Activated CD4-positive, alpha-beta memory T cell treated with anti-CD3 and anti-CD28 coated beads for 36 hours (primary cell): ENCODE data around the gene RNF39. TPM values are rescaled to one million over a fixed set of nuclear protein-coding genes. Genes with fewer than 3 reads are reported as not detected.

ENCODE experiments used
- CTCF ChIA-PET: fragments of 350-600 bp; sonication (Branson Sonifier 250); formaldehyde crosslinking; loops from one replicate; lab custom pipeline; 2021; ENCODE audit warnings: antibody characterized with exemption, inconsistent platforms; lab: Charles Lee
- POLR2A ChIA-PET: fragments of 350-600 bp; sonication (Branson Sonifier 250); formaldehyde crosslinking; loops from one replicate; lab custom pipeline; 2021; ENCODE audit warnings: antibody characterized with exemption; lab: Charles Lee
- DNase-seq: peaks from one replicate; pipeline ENCODE4 v3.0.0-alpha.2; 2020
- H3K27ac Mint-ChIP-seq: one replicate; pipeline ENCODE4 v1.8.0; 2021; ENCODE audit warnings: mixed read lengths
- H3K27me3 Mint-ChIP-seq: one replicate; pipeline ENCODE4 v1.8.0; 2021; ENCODE audit warnings: mixed read lengths
- H3K36me3 Mint-ChIP-seq: one replicate; pipeline ENCODE4 v1.8.0; 2021; ENCODE audit warnings: mixed read lengths
- H3K4me1 Mint-ChIP-seq: one replicate; pipeline ENCODE4 v1.8.0; 2021; ENCODE audit warnings: low read depth, mixed read lengths
- H3K4me3 Mint-ChIP-seq: one replicate; pipeline ENCODE4 v1.8.0; 2021; ENCODE audit warnings: mild to moderate bottlenecking, mixed read lengths
- H3K9me3 Mint-ChIP-seq: one replicate; pipeline ENCODE4 v1.8.0; 2021; ENCODE audit warnings: mixed read lengths
- intact Hi-C: fragments of 100-400 bp; cut with micrococcal nuclease; formaldehyde crosslinking; loops from one replicate; pipeline ENCODE4 v1.15.1; 2023
- total RNA-seq, 2 experiments: library from RNA; stranded (reverse); gene quantifications; one replicate each; pipeline ENCODE4 v1.2.3, GENCODE V29; 2021

The RNF39 gene
- total RNA-seq, 2 experiments from 2014 or later, result not detected

DNA sequence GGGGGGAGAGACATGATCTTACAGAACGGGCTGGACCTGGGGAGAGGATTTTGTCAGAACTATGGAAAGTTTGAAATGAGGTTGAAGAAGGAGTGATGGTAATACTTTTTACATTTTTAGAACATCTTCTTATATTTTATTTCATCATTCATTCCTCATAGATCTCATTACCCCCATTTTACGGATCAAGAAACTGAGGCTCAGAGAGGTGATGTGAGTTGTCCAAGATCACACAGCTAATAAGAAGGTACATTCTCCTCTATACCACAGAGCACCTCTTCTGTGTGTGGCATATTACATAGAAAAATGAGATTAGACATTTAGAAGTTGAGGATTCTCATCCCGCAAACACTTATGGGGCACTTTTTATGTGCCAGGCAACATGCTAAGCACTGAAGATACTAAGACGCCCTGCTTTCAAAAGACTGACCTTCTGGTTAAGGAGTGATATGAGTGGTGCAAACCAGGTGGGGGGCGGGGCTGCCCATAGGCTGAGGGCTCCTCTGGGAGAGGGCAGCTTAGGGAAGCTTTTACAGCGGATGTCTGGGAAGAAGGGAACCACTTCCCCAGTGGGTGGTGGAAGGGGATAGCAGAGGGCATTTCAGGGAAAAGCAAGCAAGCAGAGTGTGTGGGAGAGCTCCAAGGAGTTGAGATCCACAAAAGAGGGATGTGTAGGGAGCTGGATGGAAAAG, 17.4 kb upstream of the RNF39 start:
- no peak overlapping the region for H3K4me3 Mint-ChIP-seq
- ChIA-PET CTCF (interaction anchor here (1.2 to 2.8 kb wide), 3 partner anchors 8 to 38 kb away, joined by 4 to 15 read pairs (median 7); no protein-coding TSS in a partner anchor), POLR2A (interaction anchor here (0.5 kb wide), 1 partner anchor 443 kb away, joined by 3 read pairs; no protein-coding TSS in a partner anchor)
- no peak for DNase-seq
- no peaks in the 10 kb centered on the region for H3K36me3 Mint-ChIP-seq
- peaks cover 33% of the 10 kb centered on the region for H3K27me3 Mint-ChIP-seq
- no peak overlapping the region for H3K27ac Mint-ChIP-seq
- peaks cover 9% of the 10 kb centered on the region for H3K4me1 Mint-ChIP-seq
- H3K9me3 Mint-ChIP-seq, result no peaks in the 10 kb centered on the region
- intact Hi-C loops, result no loop called here

DNA sequence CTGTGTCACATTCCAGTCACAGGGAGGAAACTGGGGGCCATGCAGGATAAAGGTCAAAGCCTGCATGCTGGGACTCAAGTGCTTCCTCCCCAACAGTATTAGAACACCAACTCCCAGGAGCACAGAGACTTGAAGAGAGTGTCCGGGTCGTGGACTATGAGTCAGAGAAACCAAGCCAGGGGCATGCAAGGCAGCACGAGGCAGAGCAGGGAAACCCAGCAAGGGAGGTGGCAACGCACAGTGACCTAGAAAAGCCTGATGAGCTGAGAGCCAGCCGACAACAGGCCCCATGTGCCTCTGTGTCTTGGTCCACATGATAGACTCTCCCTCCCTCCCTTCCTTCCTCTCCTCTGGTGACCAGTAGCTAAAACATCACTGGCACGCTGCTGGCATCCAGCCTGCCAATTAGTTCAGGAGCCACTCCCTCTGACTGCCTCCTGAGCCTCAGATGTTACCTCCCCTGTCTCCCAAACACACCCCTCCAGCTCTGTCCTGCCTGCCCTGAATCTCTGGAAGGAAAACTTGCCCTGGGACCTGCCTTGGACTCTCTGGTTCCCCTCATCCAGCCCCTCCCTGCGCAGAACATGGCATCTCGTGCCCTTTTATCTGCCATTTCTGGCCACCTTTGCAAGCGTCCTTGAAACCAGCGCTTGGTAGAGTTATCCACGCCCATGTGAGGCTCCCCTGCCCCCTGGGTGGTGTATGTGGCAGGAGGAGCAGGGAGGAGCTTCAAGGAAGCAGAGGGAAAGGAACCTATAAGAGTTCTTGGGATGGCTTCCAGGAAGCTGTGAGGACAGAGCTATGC, 16.2 kb upstream of the RNF39 start:
- H3K27me3 Mint-ChIP-seq, result peaks cover 33% of the 10 kb centered on the region
- H3K9me3 Mint-ChIP-seq, result no peaks in the 10 kb centered on the region
- ChIA-PET CTCF (interaction anchor here (0.9 to 1.8 kb wide), 2 partner anchors 10 to 11 kb away, joined by 3 to 7 read pairs; no protein-coding TSS in a partner anchor), POLR2A (no interaction called here)
- H3K36me3 Mint-ChIP-seq, result no peaks in the 10 kb centered on the region
- no peak overlapping the region for H3K27ac Mint-ChIP-seq
- no peak overlapping the region for H3K4me3 Mint-ChIP-seq
- no peaks in the 10 kb centered on the region for H3K4me1 Mint-ChIP-seq
- intact Hi-C loops, result no loop called here
- DNase-seq, result no peak

DNA sequence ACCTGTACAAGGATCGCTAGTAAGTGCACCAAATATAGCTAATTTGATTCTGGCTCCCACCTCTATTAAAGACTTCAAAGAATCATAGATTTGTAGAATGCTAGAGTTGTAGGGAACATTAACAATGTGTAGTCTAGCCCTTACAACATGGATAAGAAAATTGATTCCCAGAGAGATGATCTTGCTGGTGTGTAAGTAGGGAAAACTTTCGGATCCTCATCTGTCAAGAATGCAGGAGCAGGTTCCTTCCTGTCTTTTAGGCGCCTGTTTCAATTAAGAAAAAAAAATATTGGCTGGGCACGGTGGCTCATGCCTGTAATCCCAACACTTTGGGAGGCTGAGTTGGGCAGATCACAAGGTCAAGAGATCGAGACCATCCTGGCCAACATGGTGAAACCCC, 12.3 kb upstream of the RNF39 start:
- ChIA-PET POLR2A (no interaction called here), CTCF (interaction anchor here (0.7 to 1.3 kb wide), 3 partner anchors 14 to 157 kb away, joined by 3 to 8 read pairs (median 4); no protein-coding TSS in a partner anchor)
- intact Hi-C loops, result no loop called here
- Mint-ChIP-seq H3K27ac (no peak overlapping the region), H3K9me3 (no peaks in the 10 kb centered on the region), H3K27me3 (peaks cover 21% of the 10 kb centered on the region), H3K36me3 (no peaks in the 10 kb centered on the region), H3K4me1 (no peaks in the 10 kb centered on the region), H3K4me3 (no peak overlapping the region)
- DNase-seq, result no peak

DNA sequence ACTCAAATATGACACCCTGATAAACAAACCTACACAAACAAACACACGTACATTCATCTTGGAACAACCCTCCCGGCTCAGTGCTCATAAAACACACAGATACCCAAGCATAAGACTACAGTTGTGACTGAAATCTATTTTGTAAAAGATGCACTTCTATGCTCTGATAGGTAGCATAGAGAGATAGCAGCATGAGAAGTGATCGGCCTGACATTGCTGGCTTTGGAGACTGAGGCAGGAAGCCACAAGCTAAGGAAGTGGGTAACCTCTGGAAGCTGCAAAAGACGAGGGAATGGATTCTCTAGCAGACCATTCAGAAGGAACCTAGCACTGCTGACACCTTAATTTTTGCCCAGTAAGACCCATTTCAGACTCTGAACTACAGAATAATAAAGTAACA, 1.6 kb upstream of the RNF39 start:
- Mint-ChIP-seq H3K4me3 (no peak overlapping the region), H3K4me1 (peaks cover 31% of the 10 kb centered on the region), H3K27ac (no peak overlapping the region), H3K36me3 (no peaks in the 10 kb centered on the region), H3K9me3 (peaks cover 2% of the 10 kb centered on the region), H3K27me3 (peaks cover 22% of the 10 kb centered on the region)
- ChIA-PET POLR2A (interaction anchor here (1.0 to 1.1 kb wide), 2 partner anchors 10 to 142 kb away, joined by 3 read pairs; no protein-coding TSS in a partner anchor), CTCF (interaction anchor here (0.8 to 2.4 kb wide), 3 partner anchors 26 to 93 kb away, joined by 3 to 12 read pairs (median 3); no protein-coding TSS in a partner anchor)
- intact Hi-C loops, result no loop called here
- no peak for DNase-seq

DNA sequence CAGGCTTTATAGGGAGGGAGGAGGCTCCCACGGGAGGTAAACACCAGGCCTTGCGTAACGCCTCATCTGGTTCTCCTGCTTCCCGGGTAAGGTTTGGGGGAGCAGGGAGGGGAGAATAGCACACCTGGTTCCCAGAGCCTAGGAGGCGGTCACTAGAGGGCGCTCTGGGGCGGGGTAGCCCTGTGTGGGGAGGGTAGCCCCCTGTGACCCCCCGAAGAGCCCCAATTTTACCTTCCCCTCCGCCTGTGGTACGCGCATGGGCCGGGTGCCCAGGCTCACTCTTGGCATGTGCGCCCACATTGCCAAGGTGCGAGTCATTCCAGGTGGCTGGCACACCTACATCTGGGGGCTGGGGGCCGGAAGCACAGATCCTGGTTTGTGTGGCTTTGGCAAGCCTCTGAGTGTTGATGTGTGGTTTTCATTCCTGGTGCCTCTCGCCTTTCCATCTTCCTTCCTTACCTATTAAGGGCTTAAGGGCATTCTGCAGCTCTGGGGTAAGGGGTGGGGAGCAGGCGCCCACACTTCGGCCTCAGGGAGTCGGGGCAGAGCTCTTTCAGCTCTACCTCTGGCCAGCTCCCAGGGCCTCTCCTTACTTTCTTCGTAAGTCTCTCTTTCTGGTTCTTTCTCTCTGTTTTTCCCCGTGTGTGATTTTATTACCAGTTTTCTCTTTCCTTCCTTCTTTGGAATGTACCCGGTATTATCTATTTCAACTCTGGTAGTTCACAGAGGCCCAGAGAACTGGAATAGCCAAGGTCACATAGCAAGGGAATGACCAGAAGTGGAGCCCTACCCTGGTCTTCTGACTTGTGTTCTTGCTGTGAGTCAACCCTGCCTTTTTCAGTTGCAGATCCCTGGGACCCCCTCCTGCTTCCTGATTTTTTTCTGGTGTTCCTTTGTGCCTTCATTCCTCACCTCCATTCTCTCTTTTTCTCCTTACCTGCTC, 492 bp upstream of the RNF39 start:
- ChIA-PET POLR2A (interaction anchor here (1.6 to 2.0 kb wide), 2 partner anchors 10 to 27 kb away, joined by 3 to 9 read pairs; no protein-coding TSS in a partner anchor), CTCF (interaction anchor here (0.7 to 2.4 kb wide), 5 partner anchors 26 to 55 kb away, joined by 3 to 12 read pairs (median 3); no protein-coding TSS in a partner anchor)
- peaks cover 29% of the 10 kb centered on the region for H3K27me3 Mint-ChIP-seq
- peaks cover 39% of the 10 kb centered on the region for H3K4me1 Mint-ChIP-seq
- H3K4me3 Mint-ChIP-seq, result peak overlapping the region; percentile 34
- H3K9me3 Mint-ChIP-seq, result no peaks in the 10 kb centered on the region
- peaks cover 4% of the 10 kb centered on the region for H3K36me3 Mint-ChIP-seq
- DNase-seq, result peak; percentile 33
- intact Hi-C loops, result no loop called here
- H3K27ac Mint-ChIP-seq, result no peak overlapping the region

DNA sequence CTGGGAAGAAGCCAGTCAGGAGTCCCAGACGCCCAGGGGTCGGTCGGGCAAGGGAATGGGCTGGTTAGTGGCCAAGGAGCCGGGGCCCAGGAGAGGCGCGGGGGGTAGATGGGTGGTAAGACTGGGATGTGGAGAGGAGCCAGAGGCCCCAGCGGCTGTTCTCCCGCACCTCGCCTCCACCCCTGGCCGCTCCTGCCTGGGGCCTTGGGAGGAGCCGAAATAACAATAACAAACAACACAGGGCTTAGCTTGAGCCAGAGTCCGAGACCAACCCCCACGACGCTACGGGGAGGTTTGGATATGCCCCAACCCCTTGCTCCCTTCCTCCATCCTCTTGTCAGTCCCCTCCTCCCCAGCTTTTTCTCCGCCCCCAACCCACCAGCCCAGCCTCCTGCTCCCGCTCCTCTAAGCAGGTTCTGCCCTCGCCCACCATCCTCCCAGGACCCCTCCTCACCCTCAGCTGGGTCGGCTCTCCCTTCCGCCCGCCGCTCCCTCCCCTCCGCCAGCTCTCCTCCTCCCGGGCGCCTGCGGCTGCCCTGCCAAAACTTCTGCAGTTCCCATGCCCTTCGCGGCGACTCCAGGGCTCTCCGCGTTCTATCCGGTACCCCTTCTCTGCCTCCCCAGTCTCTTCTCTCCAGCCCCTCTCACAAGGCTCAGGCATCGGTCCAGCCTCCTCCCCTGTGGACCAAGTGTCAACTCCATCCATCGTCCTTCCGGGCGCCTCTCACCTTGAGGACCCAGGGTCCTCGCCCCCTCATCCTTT, 1.1 kb downstream of the RNF39 start:
- DNase-seq, result no peak
- peaks cover 17% of the 10 kb centered on the region for H3K36me3 Mint-ChIP-seq
- intact Hi-C loops, result no loop called here
- CTCF ChIA-PET, result interaction anchor here (1.1 to 1.3 kb wide), 3 partner anchors 28 to 57 kb away, joined by 3 to 4 read pairs (median 3); no protein-coding TSS in a partner anchor
- POLR2A ChIA-PET, result interaction anchor here (1.6 to 2.0 kb wide), 2 partner anchors 9 to 29 kb away, joined by 3 to 9 read pairs; no protein-coding TSS in a partner anchor
- H3K4me3 Mint-ChIP-seq, result peak overlapping the region; percentile 61
- peaks cover 45% of the 10 kb centered on the region for H3K4me1 Mint-ChIP-seq
- H3K27ac Mint-ChIP-seq, result no peak overlapping the region
- H3K9me3 Mint-ChIP-seq, result no peaks in the 10 kb centered on the region
- peaks cover 34% of the 10 kb centered on the region for H3K27me3 Mint-ChIP-seq

DNA sequence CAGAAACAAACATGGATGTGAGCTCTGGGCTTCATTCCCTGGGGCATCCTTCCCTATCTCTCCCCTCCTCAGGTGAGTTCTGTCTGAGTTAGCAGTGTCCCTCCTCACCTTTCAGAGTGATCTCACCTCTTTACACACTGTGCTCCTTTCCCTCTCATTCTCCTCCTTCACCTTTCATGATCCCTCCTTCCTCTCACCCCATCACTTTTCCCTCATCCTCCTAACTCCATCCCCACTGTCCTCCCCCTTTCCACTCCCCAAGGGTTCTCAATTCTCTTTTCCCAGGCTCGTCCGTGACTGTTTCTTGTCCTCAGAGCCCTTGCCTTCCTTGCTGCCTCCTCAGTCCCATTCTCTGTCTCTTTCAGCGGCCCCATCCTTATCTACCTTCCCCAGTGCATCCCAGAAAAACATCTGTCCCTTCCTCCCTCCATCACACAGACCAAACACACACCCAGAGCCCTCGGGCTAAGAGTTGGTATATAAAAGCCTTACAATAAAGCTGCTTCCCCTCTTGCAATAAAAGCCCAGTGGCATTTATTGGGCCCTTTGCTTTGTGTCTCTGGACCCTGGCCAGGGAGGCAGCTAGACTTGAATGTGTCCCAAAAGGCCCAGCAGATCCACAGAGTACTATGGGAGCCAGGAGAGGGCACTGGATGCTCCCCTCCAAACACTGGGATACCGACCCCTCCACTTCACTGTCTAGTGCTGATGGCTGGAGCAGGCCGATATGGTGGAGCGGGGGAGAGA, 1.9 kb downstream of the RNF39 start:
- CTCF ChIA-PET, result interaction anchor here (0.7 to 1.3 kb wide), 2 partner anchors 12 to 58 kb away, joined by 3 to 4 read pairs; partner anchors contain the start of gene POLR1H
- no peaks in the 10 kb centered on the region for H3K9me3 Mint-ChIP-seq
- no peak overlapping the region for H3K4me3 Mint-ChIP-seq
- DNase-seq, result no peak
- H3K27ac Mint-ChIP-seq, result no peak overlapping the region
- POLR2A ChIA-PET, result no interaction called here
- intact Hi-C loops, result no loop called here
- peaks cover 23% of the 10 kb centered on the region for H3K36me3 Mint-ChIP-seq
- H3K27me3 Mint-ChIP-seq, result peaks cover 34% of the 10 kb centered on the region
- peaks cover 47% of the 10 kb centered on the region for H3K4me1 Mint-ChIP-seq

DNA sequence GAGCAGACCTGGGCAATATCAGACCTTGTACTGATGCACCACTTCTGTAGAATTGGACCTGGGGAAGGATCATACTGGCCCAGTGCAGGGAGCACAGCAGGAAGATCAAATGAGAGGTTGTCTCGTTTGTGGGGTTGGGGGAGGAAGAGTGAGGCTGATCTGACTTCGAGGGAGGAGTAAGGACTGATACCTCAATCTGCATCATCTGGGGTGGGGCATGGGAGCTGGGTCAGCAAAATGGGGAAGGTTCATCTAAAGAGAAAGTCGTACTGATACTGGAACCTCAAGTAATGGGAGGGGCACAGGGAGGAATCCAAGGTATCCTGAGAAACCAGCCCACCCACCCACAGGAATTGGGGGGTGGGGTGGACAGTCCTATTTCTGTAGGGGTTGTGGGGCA, 3.7 kb downstream of the RNF39 start:
- DNase-seq, result no peak
- Mint-ChIP-seq H3K36me3 (peaks cover 26% of the 10 kb centered on the region), H3K27me3 (peaks cover 34% of the 10 kb centered on the region), H3K4me3 (no peak overlapping the region), H3K9me3 (no peaks in the 10 kb centered on the region), H3K4me1 (peaks cover 53% of the 10 kb centered on the region), H3K27ac (no peak overlapping the region)
- intact Hi-C loops, result no loop called here
- CTCF ChIA-PET, result no interaction called here
- POLR2A ChIA-PET, result interaction anchor here (1.2 kb wide), 1 partner anchor 11 kb away, joined by 3 read pairs; the partner anchor contains the start of gene POLR1H

DNA sequence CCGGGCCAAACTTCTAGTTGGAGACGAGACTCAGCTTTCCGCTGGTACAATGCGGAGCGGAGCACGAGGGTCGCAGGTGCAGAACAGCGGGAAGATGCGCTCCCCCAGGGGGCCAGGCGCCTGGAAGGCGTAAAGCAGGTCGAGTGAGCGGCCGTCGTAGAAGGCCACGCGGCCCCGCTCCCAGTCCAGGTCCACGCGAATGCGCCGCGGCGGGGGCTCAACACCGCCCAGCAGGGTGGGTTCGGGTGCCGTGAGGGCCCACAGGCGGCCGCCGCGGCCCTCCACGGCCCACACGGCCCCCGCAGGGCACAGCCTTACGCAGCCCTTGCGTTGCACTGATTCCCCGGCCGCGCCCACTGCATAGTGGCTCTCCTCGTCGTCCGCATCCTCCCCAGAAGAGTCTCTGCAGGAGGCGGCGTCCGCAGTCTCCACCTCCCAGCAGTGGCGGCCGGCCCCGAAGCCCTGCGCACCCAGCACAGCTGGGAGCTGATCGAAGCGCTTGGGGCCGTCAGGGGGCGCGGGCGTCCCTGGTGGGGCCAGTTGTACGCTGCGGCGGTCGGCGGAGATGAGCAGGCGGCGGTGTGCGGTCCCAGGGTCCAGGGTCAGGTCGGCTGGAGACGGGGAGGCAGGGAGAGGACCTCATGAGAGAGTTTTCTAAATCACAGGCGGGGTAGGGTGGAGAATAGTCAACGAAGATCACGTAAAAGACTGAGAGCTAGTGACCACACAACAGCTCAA, 4.3 kb downstream of the RNF39 start:
- Mint-ChIP-seq H3K9me3 (no peaks in the 10 kb centered on the region), H3K27me3 (peaks cover 34% of the 10 kb centered on the region), H3K27ac (no peak overlapping the region), H3K4me3 (no peak overlapping the region), H3K36me3 (peaks cover 26% of the 10 kb centered on the region), H3K4me1 (peaks cover 47% of the 10 kb centered on the region)
- ChIA-PET CTCF (no interaction called here), POLR2A (interaction anchor here (1.2 kb wide), 1 partner anchor 10 kb away, joined by 3 read pairs; the partner anchor contains the start of gene POLR1H)
- DNase-seq, result no peak
- intact Hi-C loops, result no loop called here
